Limb (tissue), 2 donors: Measurements from ENCODE around the gene ROBO3.

Experiments used
- DNase-seq, 2 donors: peaks; one replicate each; pipeline ENCODE4 v3.0.0-alpha.2; 2016; ENCODE audit errors: extremely low spot score in 2 of 2

Gene ROBO3

DNA sequence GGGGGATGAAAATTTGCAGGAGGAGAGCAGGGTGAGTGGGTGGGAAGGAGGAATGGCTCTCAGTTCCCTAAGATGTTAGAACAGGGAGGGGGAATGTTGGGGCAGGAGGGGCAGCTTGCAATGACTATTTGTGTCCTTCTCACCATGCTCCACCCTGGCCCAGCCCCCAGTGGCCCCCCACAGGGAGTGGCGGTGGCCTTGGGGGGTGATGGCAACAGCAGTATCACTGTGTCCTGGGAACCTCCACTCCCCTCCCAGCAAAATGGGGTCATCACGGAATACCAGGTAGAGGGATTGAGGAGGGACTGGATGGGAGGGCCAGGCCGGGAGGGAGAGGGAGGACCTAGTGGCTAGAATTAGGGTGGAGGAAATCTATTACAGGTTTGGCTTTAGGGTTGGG is 10.2 kb downstream of the ROBO3 start:
- peak in 1 of 2 donors; percentile 36 for DNase-seq

DNA sequence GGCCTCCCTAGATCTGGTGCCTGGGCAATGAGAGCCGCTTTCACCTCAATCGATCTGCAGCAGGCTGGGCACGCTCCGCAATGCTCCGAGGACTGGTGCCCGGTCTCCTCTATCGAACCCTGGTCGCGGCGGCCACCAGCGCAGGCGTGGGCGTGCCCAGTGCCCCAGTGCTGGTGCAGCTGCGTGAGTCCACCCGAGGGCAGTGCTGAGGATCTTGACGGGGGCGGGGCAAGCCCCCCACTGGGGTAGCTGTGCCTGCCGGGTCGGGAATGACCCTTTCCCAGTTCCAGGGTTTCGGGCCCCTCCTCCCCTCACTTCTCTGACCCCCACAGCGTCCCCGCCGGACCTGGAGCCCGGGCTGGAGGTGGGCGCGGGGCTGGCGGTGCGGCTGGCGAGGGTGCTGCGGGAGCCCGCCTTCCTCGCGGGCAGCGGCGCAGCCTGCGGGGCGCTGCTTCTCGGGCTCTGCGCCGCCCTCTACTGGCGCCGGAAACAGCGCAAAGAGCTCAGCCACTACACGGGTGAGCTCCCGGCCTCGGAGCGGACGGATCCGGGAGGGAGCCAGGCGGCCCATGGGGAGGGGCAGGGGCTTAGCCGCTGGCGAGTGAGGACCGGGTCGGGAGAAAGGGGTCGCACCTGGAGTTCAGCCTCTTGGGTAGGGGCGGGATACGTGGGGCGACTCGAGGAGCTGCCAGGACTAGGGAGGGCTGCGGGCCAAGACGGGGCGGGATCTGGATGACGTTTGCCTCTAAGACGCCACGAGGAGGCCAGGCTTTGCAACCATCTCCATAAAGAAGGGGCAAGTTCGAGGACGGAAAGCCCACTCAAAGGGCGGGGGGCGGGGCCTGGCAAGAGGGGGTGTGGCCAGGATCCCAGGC is 10.9 kb downstream of the ROBO3 start:
- peak; percentile 90 to 92 for DNase-seq

DNA sequence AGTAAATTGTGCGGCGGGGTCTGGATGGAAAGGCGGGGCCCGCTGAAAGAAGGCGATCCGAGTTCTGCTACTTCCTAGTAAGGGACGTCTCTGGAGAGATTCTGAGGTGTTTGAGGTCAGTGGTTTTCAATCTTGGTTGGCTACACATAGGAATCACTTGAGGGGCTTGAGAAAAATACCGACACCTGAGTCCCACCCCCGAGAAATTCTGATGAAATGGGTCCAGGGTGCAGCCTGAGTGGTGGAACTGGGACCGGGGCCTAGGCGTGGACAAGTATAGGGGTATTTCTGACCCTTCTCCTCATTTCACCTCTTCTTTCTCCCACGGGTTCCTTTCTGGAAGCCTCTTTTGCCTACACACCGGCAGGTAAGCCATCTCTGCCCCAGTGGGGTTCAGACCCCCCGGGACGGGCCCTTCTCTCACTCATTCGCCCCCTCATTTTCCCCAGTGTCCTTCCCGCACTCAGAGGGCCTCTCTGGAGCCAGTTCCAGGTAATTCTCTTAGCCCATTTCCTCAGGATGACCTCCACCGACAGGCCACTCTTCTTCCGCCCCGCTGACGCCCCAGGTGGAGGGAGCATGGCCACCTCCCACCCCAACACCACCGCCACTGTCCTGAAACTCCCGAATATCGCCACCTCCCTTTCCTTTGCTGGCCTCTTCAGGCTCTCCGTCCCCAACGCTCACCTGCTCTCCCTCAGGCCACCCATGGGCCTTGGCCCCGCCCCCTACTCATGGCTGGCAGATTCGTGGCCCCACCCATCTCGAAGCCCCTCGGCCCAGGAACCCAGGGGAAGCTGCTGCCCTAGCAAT is 11.8 kb downstream of the ROBO3 start:
- peak in 1 of 2 donors; percentile 43 for DNase-seq

DNA sequence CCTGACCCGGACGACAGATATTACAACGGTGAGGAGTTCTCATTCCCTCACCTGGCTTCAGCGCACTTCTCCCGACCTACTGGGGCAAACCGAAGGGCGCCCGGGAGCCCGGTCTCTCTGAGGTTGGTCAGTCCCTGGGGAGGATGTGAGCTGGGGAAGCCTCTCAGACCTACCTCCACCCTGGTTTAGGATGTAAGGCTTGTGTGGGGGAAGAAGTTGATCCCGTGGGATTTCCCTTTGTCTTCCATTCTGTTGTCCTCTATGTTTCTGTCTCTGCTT is 12.3 kb downstream of the ROBO3 start:
- no peak for DNase-seq

DNA sequence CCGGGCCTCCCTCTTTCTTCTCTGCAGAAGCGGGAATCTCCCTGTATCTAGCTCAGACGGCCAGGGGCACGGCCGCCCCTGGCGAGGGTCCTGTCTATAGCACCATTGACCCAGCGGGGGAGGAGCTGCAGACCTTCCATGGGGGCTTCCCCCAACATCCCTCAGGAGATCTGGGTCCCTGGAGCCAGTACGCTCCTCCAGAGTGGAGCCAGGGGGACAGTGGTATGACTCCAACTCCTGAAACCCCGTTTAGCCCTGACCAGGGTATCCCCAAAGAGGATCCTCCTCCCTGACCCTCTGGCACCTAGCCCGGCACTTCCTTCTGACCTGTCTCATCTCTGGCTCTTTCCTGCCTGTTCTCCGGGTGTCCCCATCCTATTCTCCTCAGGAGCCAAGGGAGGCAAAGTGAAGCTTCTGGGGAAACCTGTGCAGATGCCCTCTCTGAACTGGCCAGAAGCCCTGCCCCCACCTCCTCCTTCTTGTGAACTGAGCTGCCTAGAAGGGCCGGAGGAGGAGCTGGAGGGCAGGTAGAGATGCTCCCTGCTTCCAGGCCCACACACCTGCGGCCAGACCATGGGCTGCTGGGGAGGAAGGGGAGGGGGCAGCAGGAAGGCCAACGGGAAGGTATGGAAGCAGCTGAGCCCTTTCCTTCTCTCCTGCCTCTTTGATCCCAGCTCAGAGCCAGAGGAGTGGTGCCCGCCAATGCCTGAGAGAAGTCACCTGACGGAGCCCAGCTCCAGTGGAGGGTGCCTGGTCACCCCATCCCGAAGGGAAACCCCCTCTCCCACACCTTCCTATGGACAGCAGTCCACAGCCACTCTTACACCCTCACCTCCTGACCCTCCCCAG is 12.9 kb downstream of the ROBO3 start:
- peak in 1 of 2 donors; percentile 33 for DNase-seq

DNA sequence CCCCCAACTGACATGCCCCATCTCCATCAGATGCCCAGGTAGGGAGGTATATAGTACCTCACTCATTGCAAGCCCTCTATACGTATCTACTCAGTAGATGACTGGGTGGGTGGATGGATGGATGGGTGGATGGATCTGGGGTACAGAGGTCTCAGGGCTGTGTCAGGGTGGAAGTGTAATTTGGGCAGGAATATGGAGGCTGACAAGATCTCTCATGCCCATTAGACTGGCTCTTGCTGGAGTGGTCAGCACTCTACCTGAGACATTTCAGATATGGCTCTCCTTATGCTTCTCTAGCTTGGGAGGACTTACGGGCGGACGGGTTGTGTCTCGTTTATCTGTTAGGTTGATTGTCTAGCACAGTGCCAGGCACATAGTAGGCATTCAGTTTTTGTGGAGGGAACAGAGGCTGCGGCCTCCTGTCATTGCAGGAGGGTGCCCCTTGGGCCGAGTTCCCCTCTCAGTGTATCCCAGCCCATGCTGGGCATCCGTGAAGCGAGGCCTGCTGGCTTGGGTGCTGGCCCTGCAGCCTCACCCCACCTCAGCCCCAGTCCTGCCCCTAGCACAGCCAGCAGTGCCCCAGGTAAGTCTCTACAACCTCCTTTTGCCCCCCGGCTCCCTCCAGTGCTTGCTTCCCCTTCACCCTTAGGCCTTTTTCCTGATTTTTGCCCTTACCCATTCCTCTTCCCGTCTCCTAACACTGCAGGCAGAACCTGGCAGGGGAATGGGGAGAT is 13.7 kb downstream of the ROBO3 start:
- DNase-seq = peak in 1 of 2 donors; percentile 22

DNA sequence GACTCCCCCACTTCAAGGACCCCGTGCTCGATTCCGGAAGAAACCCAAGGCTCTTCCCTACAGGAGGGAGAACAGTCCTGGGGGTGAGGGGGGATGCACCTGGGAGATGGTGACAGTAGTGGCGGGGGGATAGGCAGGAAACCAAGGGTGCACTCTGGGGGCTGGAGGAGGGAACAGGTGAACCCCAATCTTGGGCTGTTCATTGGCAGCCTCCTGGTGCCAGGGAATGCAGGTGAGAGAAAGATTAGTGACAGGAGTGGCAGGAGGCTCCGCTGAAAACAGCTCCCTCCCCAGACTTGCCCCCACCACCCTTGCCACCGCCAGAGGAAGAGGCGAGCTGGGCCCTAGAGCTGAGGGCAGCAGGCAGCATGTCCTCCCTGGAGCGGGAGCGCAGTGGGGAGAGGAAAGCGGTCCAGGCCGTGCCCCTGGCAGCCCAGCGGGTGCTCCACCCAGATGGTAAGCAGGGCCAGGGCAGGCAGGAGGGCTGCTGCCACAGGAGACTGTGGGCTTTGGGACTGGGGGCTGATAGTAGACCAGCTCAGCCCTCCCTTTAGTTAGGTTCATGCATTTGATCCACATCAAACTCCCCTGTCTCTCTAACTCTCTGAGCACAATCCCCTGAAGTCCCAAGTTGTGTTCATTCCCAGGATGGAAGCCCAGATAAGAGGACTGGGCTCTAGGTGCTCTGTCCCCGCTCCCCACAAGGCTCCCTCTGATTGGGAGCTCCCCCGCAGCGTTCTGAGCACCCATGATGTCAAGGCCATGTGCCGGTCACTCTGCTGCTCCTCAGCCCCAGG is 14.5 kb downstream of the ROBO3 start:
- peak in 1 of 2 donors; percentile 29 for DNase-seq

DNA sequence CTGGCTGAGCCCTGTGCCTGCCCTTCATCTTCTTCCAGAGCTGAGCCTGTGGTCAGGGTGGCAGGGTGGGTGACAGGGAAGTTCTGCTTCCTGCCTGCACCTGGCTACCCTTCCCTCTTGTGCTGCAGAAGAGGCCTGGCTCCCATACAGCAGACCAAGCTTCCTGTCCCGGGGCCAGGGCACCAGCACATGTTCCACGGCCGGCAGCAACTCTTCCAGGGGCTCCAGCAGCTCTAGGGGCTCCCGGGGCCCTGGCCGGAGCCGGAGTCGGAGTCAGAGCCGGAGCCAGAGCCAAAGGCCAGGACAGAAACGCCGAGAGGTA is 15.0 kb downstream of the ROBO3 start:
- peak in 1 of 2 donors; percentile 16 for DNase-seq

DNA sequence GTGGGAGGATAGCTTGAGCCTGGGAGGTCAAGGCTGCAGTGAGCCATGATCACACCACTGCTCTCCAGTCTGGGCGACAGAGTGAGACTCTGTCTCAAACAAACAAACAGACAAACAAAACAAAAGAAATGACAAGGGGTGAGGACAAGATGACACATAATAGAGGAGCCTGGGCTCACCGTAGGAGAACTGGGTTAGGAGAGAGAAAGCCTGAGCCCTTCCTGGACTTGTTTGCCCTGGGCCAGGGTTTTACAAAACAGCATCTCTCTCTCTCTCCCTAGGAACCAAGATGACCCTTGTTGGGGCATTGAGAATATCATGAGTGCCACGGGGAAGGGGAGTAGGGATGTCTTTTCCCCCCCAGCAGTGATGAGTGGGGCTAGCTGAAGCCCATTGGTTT is 15.7 kb downstream of the ROBO3 start:
- DNase-seq = no peak

DNA sequence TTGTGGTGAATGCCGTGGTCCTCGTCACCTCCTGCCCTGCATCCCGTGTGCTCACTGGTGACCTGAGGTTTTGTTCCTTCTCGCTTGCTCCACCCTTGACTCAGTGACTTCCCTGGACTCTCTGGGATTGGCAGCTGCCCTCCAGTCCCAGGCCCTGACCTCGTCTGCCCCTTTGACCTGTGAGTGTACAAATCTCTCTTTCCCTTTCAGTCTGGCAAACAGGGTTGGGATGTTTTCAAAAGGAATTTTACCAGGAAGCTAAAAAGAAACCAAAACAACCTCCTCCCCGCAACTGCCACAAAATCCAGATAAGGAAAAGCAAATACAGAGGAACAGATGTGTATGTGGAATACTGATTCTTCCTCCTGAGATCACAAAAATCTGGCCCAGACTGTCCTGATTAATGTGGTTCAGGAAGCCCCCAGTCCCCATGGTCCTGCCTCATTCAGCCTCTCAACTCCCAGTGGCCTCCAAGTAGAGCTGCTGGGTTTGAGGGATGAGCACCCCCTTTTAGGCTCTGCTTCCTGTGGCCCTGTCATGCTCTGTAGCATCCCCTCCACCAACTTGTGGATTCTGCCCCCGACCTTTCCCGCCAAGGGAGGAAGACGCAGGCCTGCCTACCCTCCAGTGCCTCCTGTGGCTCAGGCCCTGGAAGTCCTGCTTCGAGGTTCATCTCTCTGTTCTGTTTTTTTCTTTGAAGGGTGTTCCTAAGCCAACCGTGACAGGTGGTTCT is 17.3 kb downstream of the ROBO3 start:
- DNase-seq = peak in 1 of 2 donors; percentile 11

DNA sequence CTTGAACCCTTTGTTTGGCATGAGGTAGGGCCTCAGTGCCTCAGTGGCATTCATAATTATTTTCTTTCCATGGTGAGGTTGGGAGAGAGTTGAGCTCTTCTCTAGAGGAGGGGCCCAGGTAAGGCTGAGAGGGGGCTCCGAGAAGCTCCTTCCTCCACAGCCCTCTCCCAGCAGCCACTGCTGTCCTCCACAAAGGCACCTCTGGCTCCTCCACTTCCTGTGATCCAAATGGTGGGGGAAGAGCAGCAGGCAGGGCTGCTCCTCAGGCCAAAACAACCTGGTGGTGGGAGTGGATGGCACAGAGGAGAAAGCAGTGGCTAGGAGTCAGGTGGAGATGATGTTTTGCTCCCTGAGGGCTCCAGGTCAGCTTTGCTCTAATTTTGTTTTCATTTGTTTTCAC is 19.1 kb downstream of the ROBO3 start:
- peak in 1 of 2 donors; percentile 12 for DNase-seq

DNA sequence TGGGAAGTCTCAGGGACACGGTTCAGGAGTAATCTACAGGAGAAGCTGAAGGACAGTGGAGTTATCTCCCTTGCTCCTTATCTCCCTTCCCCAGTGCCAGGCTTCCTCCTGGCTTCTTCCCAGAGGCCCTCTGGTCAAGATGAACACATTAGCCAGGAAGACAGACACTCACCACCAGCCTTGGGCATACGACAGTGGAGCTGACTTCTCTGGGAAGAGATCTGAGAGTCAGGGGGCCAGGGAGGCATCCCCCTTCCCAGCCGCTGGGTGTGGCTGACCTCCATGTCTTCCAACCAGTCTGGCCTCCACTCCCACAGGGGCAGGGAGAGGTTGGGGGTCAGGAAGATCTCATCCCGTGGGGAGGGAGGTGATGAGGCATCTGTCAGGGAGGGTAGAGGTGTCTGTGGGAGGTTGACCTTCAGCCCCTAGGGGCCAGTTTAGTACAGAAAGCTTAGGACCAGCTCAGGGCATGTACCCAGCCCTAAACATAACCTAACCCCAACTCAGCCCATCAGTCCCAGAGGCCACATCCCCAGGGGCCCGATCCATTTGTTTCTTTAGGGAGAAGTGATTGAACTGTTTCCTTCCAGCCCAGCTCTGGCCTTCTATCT is 19.7 kb downstream of the ROBO3 start:
- DNase-seq = peak in 1 of 2 donors; percentile 24

DNA sequence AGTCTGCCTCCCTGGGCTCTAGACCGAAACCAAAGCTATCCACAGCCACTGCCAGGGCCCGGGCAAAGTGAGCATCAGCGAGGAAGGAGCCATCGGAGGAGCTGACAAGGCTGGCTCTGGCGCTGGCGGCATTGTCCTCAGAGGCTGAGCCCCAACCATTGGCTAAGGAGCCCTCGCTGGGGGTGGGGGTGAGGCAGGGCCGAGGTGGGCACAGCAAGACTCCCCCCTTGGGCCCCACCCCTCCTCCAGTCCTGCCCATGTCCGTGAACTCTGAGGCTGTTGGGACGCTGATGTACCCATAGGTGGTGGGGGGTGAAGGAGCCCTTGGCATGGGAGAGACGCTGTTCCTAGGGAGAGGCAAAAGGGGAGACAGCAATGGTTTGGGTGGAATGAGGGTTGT is 21.2 kb downstream of the ROBO3 start:
- peak in 1 of 2 donors; percentile 19 for DNase-seq

DNA sequence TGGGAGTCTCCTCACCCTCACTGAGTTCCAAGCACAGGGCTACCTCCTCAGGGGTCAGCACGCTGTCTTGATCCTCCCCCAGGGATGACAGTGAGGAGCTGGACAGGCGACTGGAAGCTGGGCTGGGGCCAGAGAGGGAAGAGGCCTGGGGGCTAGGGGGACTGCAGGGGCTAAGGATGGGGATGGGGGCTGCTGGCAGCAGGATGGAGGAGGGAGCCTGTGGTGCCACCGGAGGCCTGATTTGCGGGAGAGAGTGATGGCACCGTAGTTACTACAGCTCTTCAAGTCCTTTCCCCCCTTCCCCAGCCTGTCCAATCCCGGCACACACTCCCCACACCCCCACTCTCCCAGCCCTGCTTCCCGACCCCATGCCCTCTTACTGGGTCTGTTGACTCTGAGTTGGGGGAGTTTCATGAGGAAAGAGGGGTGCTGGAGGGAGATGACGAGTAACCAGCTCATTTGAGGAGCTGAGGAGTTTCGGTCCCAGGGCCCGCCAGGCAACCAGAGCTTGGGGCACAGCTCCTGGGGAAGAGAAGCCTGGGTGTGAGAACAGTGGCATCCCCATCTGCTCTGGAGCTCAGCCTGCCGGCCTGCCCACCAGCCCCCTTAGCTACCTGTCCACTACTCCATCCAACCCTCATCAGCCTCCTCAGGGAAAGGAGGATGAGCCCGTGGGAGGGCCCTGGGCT is 21.9 kb downstream of the ROBO3 start:
- peak in 1 of 2 donors; percentile 16 for DNase-seq

DNA sequence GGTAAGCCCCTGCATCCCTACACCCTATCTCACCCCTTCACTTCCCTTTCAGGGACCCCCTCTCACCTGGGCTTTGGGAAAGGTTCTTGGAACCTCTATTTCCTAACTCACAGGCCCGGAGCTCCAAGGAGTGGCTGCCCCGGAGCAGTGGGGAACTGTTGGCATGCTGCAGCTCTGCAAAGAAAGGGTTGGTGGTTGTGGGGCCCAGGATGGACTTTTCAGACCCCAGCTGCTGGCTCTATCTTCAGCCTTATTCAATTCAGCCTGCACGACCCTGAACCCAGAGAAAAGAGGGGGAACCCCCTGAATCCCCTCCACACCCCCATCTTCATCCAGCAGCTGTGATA is 22.4 kb downstream of the ROBO3 start:
- DNase-seq = peak in 1 of 2 donors; percentile 11

DNA sequence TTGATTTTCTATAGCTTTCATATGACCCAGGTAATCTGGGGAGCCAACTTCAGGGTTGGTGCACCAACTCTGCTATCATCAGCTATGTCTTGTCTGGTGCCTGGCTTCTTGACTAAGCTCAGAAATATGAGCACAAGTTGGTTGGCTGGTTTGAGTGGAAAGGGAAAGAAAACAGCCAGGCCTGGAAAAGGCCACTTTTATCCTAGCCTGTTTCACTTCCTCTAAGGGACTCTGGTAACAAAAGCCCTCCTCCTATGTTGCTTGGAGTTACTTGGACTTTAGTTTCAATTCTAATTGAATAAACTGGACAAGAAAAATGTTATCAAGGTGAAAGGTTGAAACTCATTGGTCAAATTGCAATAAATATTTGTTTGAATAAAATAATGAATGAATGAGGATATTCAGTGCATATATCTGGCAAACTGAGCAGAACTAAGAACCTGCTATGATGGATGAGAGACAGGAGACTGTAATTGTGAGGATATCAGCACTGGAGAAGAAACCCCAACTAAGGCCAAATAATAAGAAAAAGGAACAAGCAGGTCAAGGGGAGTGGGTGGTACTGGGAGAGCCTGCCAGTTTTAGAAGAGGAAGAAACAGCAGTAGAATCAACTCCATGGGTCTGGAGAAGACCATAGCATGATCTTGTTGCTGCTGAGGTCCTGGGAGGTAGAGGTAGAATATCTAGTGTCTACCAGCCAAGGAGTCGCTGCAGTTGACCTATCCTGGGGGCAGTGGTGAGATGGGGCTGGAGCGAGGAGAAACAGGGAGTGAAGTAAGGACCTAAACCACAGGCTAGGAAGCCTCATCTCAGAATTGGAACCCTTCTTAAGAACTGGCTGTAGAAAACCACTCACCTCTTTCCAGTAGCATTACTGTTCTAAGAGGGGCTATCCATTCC is 24.2 kb downstream of the ROBO3 start:
- DNase-seq = no peak

DNA sequence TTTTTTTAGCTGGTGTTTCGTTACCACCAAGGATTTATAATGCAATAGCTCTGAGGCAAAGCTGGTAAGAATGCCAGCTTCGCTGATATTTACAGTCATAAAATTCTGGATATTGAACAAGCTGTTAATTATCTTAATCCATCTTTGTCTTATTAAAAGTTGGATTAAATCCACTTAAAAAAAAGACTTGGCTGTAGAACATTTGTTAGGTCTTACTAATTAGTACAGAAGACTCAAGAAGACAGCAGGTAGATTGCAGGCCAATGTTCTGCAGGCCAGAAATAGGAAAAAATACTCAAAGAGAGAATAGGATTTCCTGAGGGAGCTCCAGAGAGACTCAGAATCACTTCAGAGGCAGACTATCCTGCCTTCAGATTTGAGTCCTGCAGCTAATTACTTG is 24.9 kb downstream of the ROBO3 start:
- DNase-seq = no peak
